HepG2 (cell line): ENCODE results near the gene SNRPF. TPM values are rescaled to one million over a fixed set of nuclear protein-coding genes. Genes with fewer than 3 reads are reported as not detected.
A peak's percentile ranks its signal among the peaks of the same experiment; 100 is the strongest.

Experiments used
- CREB1 ChIP-seq, 2 experiments: fragments of 450-650 bp in 1 of 2; IDR thresholded peaks; 2 replicates each; pipeline ENCODE4 v1.6.1; 2016 to 2017; ENCODE audit warnings: control low read depth in 1 of 2, mild to moderate bottlenecking in 1 of 2, missing compliant biosample characterization in 1 of 2, missing genetic modification characterization in 1 of 2
- HNF4A ChIP-seq: sonication (generic); formaldehyde crosslinking; IDR thresholded peaks from 2 replicates; pipeline ENCODE4 v1.4.0; 2020; ENCODE audit warnings: missing genetic modification reagents
- KLF16 ChIP-seq, 2 experiments: sonication (generic) in 1 of 2; formaldehyde crosslinking in 1 of 2; IDR thresholded peaks; 2 replicates each; pipeline versions ENCODE4 v1.6.1 to v1.8.0; 2016 to 2023; ENCODE audit warnings: missing genetic modification reagents in 2 of 2, missing compliant biosample characterization in 1 of 2
- MLXIP ChIP-seq: sonication (generic); formaldehyde crosslinking; IDR thresholded peaks from 2 replicates; pipeline ENCODE4 v1.9.0; 2021; ENCODE audit warnings: missing genetic modification reagents, borderline replicate concordance
- NPAS2 ChIP-seq: sonication (generic); formaldehyde crosslinking; IDR thresholded peaks from 2 replicates; pipeline ENCODE4 v1.8.0; 2022; ENCODE audit warnings: mild to moderate bottlenecking, missing genetic modification reagents, borderline replicate concordance
- PHB2 ChIP-seq: fragments of 450-650 bp; IDR thresholded peaks from 2 replicates; pipeline ENCODE4 v1.6.1; 2018; ENCODE audit not compliant: partially characterized antibody
- POGZ ChIP-seq: sonication (generic); formaldehyde crosslinking; IDR thresholded peaks from 2 replicates; pipeline ENCODE4 v1.4.0; 2020; ENCODE audit warnings: mild to moderate bottlenecking, missing genetic modification reagents
- RXRB ChIP-seq: IDR thresholded peaks from 2 replicates; pipeline ENCODE4 v1.6.1; 2016; ENCODE audit warnings: borderline replicate concordance, missing genetic modification reagents, missing compliant biosample characterization
- SP1 ChIP-seq, 2 experiments: fragments of 450-650 bp in 1 of 2; sonication (generic) in 1 of 2; formaldehyde crosslinking in 1 of 2; IDR thresholded peaks; 2 replicates each; pipeline versions ENCODE4 v1.4.0 to v1.6.1; 2016 to 2020; ENCODE audit warnings: missing genetic modification reagents in 1 of 2
- TAF15 ChIP-seq: fragments of 200-400 bp; formaldehyde crosslinking; IDR thresholded peaks from one replicate; pipeline ENCODE4 v1.6.1; 2018; ENCODE audit warnings: mild to moderate bottlenecking, low read depth, low read length; ENCODE audit not compliant: poor library complexity, severe bottlenecking
- ZBTB10 ChIP-seq: sonication (generic); formaldehyde crosslinking; IDR thresholded peaks from 2 replicates; pipeline ENCODE4 v1.4.0; 2020; ENCODE audit warnings: missing genetic modification reagents, borderline replicate concordance
- ZBTB21 ChIP-seq: sonication (generic); formaldehyde crosslinking; IDR thresholded peaks from 2 replicates; pipeline ENCODE4 v1.4.0; 2020; ENCODE audit warnings: missing genetic modification reagents
- ZNF572 ChIP-seq: sonication (generic); formaldehyde crosslinking; IDR thresholded peaks from 2 replicates; pipeline ENCODE4 v1.5.1; 2020; ENCODE audit warnings: mild to moderate bottlenecking, missing genetic modification reagents
- ZNF784 ChIP-seq: sonication (generic); formaldehyde crosslinking; IDR thresholded peaks from 2 replicates; pipeline ENCODE4 v1.5.1; 2020; ENCODE audit warnings: missing genetic modification reagents, mild to moderate bottlenecking, borderline replicate concordance
- polyA plus RNA-seq, 8 experiments: library from polyadenylated mRNA; depleted of rRNA in 3 of 8; stranded (reverse) in 7 of 8; unstranded in 1 of 8; fragments of >200 nt; fragmentation: Illumina TruSeq in 4 of 8; extraction: Trizol in 4 of 8; gene quantifications; 2 replicates each; pipeline versions ENCODE4 v1.2.1 to v1.2.3, GENCODE V29; 2011 to 2016; ENCODE audit warnings: low read depth in 4 of 8, missing spikeins in 1 of 8, mixed read lengths in 1 of 8; ENCODE audit not compliant: insufficient read depth in 1 of 8
- total RNA-seq, 5 experiments: library from RNA; depleted of rRNA; stranded (reverse); fragments of >200 nt; fragmentation: Illumina TruSeq; extraction: Trizol; gene quantifications; 2 replicates each; pipeline ENCODE4 v1.2.3, GENCODE V29; 2016; ENCODE audit warnings: low read depth in 1 of 5
- TF ChIP-seq, protein P1 (sequence below): IDR thresholded peaks from 2 replicates; pipeline ENCODE4 v1.6.1; 2016; ENCODE audit warnings: control low read depth
- TF ChIP-seq, protein P2 (sequence below): sonication (generic); formaldehyde crosslinking; IDR thresholded peaks from 2 replicates; pipeline ENCODE4 v1.4.0; 2020; ENCODE audit warnings: missing genetic modification reagents

The SNRPF gene
- total and polyA plus RNA-seq, 2 of the 13 experiments (the other 11 are each of a cell fraction or from before 2014, with no cell fraction given): 31.7 to 77.2 TPM

DNA sequence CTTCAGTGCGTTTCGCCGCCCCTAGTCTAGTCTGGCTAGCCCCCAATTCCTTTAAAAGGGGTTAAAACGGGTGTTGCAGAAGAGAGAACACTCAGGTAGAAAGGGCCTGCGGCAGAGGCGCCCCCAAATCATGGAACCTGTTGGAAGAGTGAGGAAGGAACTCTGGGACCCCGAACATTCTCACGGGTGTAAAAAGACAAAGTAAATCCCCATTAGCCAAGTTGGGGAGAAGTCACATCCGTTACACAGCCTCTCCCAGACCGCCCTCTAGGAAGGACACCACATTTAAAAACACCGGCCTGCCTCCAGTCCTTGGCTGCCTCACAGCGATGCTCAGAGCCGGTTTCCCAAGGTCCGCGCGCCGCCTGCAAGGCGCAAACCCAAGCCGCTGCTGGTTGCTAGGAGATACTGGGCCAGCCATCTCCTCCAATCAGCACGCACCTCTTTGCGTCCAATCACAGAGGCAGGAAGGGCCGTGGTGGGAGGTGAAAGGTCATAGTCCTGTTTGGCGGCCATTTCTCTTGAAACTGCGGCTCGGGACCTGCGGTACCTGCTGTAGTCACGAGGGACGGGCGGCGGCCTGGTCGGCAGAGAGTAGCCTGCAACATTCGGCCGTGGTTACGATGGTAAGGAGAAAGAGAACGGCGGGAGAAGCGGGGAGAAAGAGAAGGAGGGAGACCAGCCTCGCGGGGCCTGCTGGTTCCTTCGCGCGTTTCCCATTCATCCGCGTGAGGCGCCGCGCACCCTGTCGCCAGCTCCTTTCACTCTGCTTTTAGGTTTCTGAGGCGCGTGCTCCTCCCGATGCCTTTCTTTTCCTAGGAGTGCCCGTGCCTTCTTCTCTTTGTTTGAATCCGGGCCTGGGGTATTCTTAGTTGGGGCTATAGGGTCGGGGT, at the start of gene SNRPF (continued):
- TF ChIP-seq ZBTB10 (CRISPR knock-in tag) (0 out of 2 replicates have a peak, but pooled peaks have one; percentile 21), MLXIP (CRISPR knock-in tag) (0 out of 2 replicates have a peak, but pooled peaks have one; percentile 65), ZNF784 (no peak; the same call in 1 of the 2 replicates), PHB2 (no peak), RXRB (CRISPR knock-in tag) (peak; percentile 60), HNF4A (peak; percentile 56), ZNF572 (CRISPR knock-in tag) (no peak), SP1 (IDR thresholded peaks at IDR 0.05) (no peak), SP1 (CRISPR knock-in tag; IDR thresholded peaks at IDR 0.05) (no peak), CREB1 (IDR thresholded peaks at IDR 0.05) (no peak), CREB1 (CRISPR knock-in tag; IDR thresholded peaks at IDR 0.05) (no peak), NPAS2 (CRISPR knock-in tag) (no peak), POGZ (CRISPR knock-in tag) (peak; percentile 95), ZBTB21 (CRISPR knock-in tag) (0 out of 2 replicates have a peak, but pooled peaks have one; percentile 23), KLF16 (CRISPR knock-in tag; IDR thresholded peaks at IDR 0.05) (peak in 1 of 2 experiments; percentile 85; a peak in 2 of 4 replicates), TAF15 (no peak)
- TF ChIP-seq, protein P1, sequence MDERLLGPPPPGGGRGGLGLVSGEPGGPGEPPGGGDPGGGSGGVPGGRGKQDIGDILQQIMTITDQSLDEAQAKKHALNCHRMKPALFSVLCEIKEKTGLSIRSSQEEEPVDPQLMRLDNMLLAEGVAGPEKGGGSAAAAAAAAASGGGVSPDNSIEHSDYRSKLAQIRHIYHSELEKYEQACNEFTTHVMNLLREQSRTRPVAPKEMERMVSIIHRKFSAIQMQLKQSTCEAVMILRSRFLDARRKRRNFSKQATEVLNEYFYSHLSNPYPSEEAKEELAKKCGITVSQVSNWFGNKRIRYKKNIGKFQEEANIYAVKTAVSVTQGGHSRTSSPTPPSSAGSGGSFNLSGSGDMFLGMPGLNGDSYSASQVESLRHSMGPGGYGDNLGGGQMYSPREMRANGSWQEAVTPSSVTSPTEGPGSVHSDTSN (CRISPR knock-in tag): no peak
- TF ChIP-seq, protein P2, sequence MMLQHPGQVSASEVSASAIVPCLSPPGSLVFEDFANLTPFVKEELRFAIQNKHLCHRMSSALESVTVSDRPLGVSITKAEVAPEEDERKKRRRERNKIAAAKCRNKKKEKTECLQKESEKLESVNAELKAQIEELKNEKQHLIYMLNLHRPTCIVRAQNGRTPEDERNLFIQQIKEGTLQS (CRISPR knock-in tag): no peak
